Right lobe of liver (tissue), 6 donors: ENCODE results near the gene WNT9B. TPM values are rescaled to one million over a fixed set of nuclear protein-coding genes. Genes with fewer than 3 reads are reported as not detected.
A peak's percentile ranks its signal among the peaks of the same experiment; 100 is the strongest.

Experiments used
- ATAC-seq, 4 donors: fragments of 200-7000 bp; cut with Tn5 transposase; one replicate each; pipeline ENCODE4 v1.9.1; 2020; ENCODE audit warnings: mild to moderate bottlenecking in 4 of 4, moderate library complexity in 4 of 4
- DNase-seq, 3 donors: peaks; one replicate each; pipeline ENCODE4 v3.0.0-alpha.2; 2020
- H3K27ac ChIP-seq, 3 donors: fragments of 200-600 bp; one replicate each; pipeline ENCODE4 v1.8.0; 2022
- H3K27me3 ChIP-seq, 2 donors: fragments of 200-600 bp; one replicate each; pipeline ENCODE4 v1.8.0; 2022
- H3K36me3 ChIP-seq, 4 donors: fragments of 200-600 bp; sonication (generic) in 1 of 4; one replicate each; pipeline versions ENCODE4 v1.5.1 to v1.8.0; 2017 to 2022; ENCODE audit warnings: control low read depth in 1 of 4
- H3K4me1 ChIP-seq, 4 donors: fragments of 200-600 bp; sonication (generic) in 1 of 4; one replicate each; pipeline versions ENCODE4 v1.5.1 to v1.8.0; 2017 to 2022; ENCODE audit warnings: control low read depth in 1 of 4
- H3K4me3 ChIP-seq, 3 donors: fragments of 200-600 bp; one replicate each; pipeline ENCODE4 v1.8.0; 2022
- H3K9me3 ChIP-seq, 4 donors: fragments of 200-600 bp; sonication (generic) in 1 of 4; one replicate each; pipeline versions ENCODE4 v1.5.1 to v1.8.0; 2017 to 2022; ENCODE audit warnings: control low read depth in 1 of 4
- POLR2A ChIP-seq: fragments of 450-650 bp; IDR thresholded peaks from one replicate; pipeline ENCODE4 v1.6.1; 2017; ENCODE audit warnings: antibody characterized with exemption, mild to moderate bottlenecking
- WGBS: methylation state at CpG from one replicate; pipeline ENCODE4 v1.1.6; 2018; ENCODE audit warnings: low coverage, low lambda C conversion rate; ENCODE audit not compliant: insufficient coverage; ENCODE audit errors: missing lambda C conversion rate; 5-methylcytosine and 5-hydroxymethylcytosine counted together
- intact Hi-C, 2 donors: fragments of 100-400 bp; cut with DNase I; formaldehyde crosslinking; loops; one replicate each; pipeline versions ENCODE4 v1.11.2 to v1.14.1; 2022
- total RNA-seq, 6 experiments: library from RNA; depleted of rRNA in 2 of 6; stranded (reverse); fragments of >200 nt in 2 of 6; fragmentation: NEBNext Ultra II Directional in 3 of 6; extraction: Animal tissue kit (Norgen Biotek cat#: 25700) in 3 of 6; gene quantifications; one replicate each; pipeline versions ENCODE4 v1.1.0 to v1.2.4, GENCODE V29; 2016 to 2023
- TF ChIP-seq, protein P1 (sequence below), 4 donors: fragments of 200-600 bp in 3 of 4; fragments of 450-650 bp in 1 of 4; IDR thresholded peaks; one replicate each; pipeline versions ENCODE4 v1.5.1 to v1.8.0; 2016 to 2022; ENCODE audit warnings: antibody characterized with exemption in 4 of 4, mild to moderate bottlenecking in 2 of 4
- donor health status: DM: no; HTN: yes; CAD: no.
- donor health status: DM: no; HTN: no; CAD: no.
- donor health status: DM: no; HTN: no; CAD: no.
- donor health status: DM: no; HTN: yes; CAD: no.
- donor health status: DM: no; HTN: yes; CAD: no.

WNT9B gene
- total RNA-seq, 6 experiments from 2014 or later = 0.55 to 1.7 (median 1.2) TPM; not detected in 3

DNA sequence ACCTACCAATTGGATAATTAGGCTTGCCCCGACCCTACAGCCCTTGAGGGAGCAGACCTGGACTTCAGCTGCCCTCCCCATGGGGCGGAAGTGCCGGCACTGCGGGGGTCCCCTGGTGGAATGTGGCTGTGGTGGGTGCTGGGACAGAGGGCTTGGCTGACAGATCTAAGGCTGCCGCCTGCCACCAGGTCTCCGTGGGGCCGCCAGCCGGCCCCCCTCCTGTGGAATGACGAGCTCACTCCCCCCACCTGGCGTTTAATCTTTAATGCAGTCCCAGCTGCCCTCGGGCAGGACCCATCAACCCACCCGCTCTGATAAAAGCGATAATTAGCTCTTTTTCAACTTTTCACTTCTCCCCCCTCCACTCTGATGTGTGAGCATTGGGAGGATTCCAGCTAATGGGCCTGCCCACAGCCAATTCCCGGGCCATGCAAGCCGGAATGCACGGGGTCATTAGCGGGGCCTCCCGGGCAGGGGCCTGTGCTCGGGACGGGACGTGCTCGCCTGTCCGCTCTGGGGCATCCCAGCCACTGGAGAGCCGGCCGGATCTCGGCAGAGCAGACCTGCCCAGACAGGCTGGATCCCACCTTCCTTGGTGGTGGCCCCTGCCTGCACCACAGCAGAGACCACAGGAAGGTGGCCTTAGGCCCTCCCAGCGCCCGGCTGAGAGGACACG lies 43.2 kb downstream of the WNT9B start:
- 40% methylated on average over 1 of the region's 29 CpGs for WGBS
- Histone ChIP-seq H3K27ac (no peak overlapping the region), H3K9me3 (no peaks in the 10 kb centered on the region), H3K36me3 (no peaks in the 10 kb centered on the region), H3K4me3 (no peak overlapping the region), H3K4me1 (no peaks in the 10 kb centered on the region), H3K27me3 (no peaks in the 10 kb centered on the region)
- ATAC-seq (peak in 2 of 4 donors; percentile 43 to 55), DNase-seq (no peak)
- intact Hi-C loops = no loop called here
- TF ChIP-seq, protein P1, sequence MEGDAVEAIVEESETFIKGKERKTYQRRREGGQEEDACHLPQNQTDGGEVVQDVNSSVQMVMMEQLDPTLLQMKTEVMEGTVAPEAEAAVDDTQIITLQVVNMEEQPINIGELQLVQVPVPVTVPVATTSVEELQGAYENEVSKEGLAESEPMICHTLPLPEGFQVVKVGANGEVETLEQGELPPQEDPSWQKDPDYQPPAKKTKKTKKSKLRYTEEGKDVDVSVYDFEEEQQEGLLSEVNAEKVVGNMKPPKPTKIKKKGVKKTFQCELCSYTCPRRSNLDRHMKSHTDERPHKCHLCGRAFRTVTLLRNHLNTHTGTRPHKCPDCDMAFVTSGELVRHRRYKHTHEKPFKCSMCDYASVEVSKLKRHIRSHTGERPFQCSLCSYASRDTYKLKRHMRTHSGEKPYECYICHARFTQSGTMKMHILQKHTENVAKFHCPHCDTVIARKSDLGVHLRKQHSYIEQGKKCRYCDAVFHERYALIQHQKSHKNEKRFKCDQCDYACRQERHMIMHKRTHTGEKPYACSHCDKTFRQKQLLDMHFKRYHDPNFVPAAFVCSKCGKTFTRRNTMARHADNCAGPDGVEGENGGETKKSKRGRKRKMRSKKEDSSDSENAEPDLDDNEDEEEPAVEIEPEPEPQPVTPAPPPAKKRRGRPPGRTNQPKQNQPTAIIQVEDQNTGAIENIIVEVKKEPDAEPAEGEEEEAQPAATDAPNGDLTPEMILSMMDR (IDR thresholded peaks at IDR 0.05) = no peak
- TF ChIP-seq POLR2A = no peak

DNA sequence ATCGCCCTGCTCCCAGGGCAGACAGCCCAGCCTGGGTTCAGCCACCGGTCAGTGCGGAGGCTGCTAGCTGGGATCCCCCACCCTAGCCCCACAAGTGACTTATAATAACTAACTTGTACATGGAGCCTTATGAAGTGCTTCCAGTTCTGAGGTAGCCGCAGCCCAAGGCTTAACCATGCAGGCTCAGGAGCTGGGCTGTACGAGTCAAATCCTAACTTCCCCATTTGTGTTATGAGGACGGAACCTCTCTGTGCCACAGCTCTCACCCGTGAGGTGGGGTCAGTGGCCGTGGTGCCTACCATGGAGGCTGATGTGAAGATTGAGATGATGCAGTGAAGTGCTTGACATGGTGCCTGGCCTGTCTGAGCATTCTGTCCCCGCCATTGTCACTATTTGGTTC lies 43.8 kb downstream of the WNT9B start:
- Histone ChIP-seq H3K9me3 (no peaks in the 10 kb centered on the region), H3K4me3 (no peak overlapping the region), H3K4me1 (no peaks in the 10 kb centered on the region), H3K36me3 (no peaks in the 10 kb centered on the region), H3K27me3 (no peaks in the 10 kb centered on the region), H3K27ac (no peak overlapping the region)
- peak in 3 of 4 donors; percentile 21 to 38 (median 21) for ATAC-seq
- no peak for DNase-seq
- 80% methylated on average over 1 of the region's 9 CpGs for WGBS
- intact Hi-C loops = no loop called here
- TF ChIP-seq, protein P1 (IDR thresholded peaks at IDR 0.05) = no peak

DNA sequence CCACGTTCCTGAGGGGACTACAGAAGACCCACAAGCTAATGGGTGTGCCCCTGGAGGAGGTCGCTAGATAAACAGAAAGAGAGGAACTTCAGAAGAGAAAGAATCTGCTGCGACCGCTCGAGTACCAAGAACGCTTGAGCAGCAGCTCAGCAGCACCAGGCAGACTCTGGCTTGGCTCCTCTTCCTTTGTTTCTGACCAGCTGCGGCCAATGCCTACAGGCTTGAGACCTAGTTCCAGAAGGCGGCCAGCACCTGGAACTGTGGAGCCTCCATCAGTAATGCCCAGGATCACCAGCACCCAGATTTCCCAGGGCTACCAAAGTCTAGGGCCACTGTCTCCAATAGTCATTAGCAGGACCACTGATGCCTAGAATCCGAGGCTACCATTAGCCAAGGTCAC lies 45.6 kb downstream of the WNT9B start:
- Histone ChIP-seq H3K27ac (no peak overlapping the region), H3K4me1 (no peaks in the 10 kb centered on the region), H3K9me3 (no peaks in the 10 kb centered on the region), H3K4me3 (no peak overlapping the region), H3K27me3 (no peaks in the 10 kb centered on the region), H3K36me3 (no peaks in the 10 kb centered on the region)
- WGBS = 50% methylated on average over 1 of the region's 9 CpGs
- TF ChIP-seq, protein P1 (IDR thresholded peaks at IDR 0.05) = no peak
- no peak for TF ChIP-seq POLR2A
- intact Hi-C loops = no loop called here
- DNase-seq (no peak), ATAC-seq (no peak)

DNA sequence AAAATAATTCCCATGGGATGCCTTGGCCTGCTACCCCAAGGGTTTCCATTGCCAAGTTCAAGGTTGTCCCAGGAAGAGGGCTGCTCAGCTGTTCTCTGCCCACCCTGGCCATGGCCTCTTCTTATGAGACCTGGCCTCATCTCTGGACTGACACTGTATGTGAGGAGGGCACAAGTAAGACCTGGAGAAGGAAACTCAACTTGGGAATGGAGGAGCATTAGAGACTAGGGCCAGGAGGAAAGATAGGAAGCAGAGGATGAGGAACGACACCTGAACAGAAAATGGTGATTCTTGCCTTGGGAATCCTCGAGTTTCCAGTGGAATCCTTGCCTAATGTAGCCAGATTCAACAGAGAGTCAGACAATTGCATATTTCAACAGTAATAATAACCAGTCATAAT lies 47.0 kb downstream of the WNT9B start:
- H3K4me3 ChIP-seq = no peak overlapping the region
- intact Hi-C loops = no loop called here
- no peaks in the 10 kb centered on the region for H3K9me3 ChIP-seq
- 40% methylated on average over 2 of the region's 2 CpGs for WGBS
- DNase-seq (no peak), ATAC-seq (no peak)
- no peak overlapping the region for H3K27ac ChIP-seq
- H3K27me3 ChIP-seq = no peaks in the 10 kb centered on the region
- H3K4me1 ChIP-seq = no peaks in the 10 kb centered on the region
- TF ChIP-seq POLR2A = no peak
- TF ChIP-seq, protein P1 (IDR thresholded peaks at IDR 0.05) = no peak
- H3K36me3 ChIP-seq = no peaks in the 10 kb centered on the region

DNA sequence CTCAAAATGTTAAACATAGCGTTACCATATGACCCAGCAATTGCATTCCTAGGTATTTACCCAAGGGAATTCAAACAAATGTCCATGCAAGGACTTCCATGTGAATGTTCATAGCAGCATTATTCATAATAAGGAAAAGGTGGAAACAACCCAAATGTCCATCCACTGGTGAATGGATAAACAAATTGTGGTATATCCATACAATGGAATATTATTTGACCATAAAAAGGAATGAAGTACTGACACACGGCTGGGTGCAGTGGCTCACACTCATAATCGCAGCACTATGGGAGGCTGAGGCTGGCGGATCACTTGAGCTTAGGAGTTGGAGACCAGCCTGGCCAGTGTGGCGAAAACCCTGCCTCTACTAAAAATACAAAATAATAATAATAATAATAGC lies 47.5 kb downstream of the WNT9B start:
- WGBS = 77% methylated on average over 4 of the region's 5 CpGs
- intact Hi-C loops = no loop called here
- no peak overlapping the region for H3K4me3 ChIP-seq
- H3K27ac ChIP-seq = no peak overlapping the region
- TF ChIP-seq POLR2A = no peak
- TF ChIP-seq, protein P1 (IDR thresholded peaks at IDR 0.05) = no peak
- no peaks in the 10 kb centered on the region for H3K36me3 ChIP-seq
- no peaks in the 10 kb centered on the region for H3K9me3 ChIP-seq
- DNase-seq (no peak), ATAC-seq (no peak)
- H3K4me1 ChIP-seq = no peaks in the 10 kb centered on the region
- H3K27me3 ChIP-seq = no peaks in the 10 kb centered on the region
